Fibroblast of skin of right biceps (primary cell): Measurements from ENCODE around the gene SLC10A4.
"Not testable (repeated sequence)": the region's sequence is repeated elsewhere in the genome, so short reads cannot be mapped to it uniquely, and the experiment has no call there.

Source experiments
- DNase-seq: peaks from one replicate; pipeline ENCODE4 v3.0.0-alpha.2; 2013

The SLC10A4 gene

GRCh38 chr4:48483006-48483776 lies at the start of gene SLC10A4:
Gene SLC10A4 (plus strand): TSS chr4:48483343. CDS start chr4:48483562, 219 bp downstream.
- DNase-seq = no peak

- DNase-seq = no peak
Measured at GRCh38 chr4:48436318-48436717, 46.8 kb upstream of the SLC10A4 start.

GRCh38 chr4:48439988-48440387 lies 43.2 kb upstream of the SLC10A4 start:
- DNase-seq = no peak

GRCh38 chr4:48440914-48441313 lies 42.2 kb upstream of the SLC10A4 start:
- DNase-seq = not testable (repeated sequence)

GRCh38 chr4:48445704-48446103 lies 37.4 kb upstream of the SLC10A4 start:
- DNase-seq = peak; percentile 9

- DNase-seq = no peak
Measured at GRCh38 chr4:48446642-48447041, 36.5 kb upstream of the SLC10A4 start.

- no peak for DNase-seq
Measured at GRCh38 chr4:48449151-48449550, 34.0 kb upstream of the SLC10A4 start.

- no peak for DNase-seq
Measured at GRCh38 chr4:48450740-48451139, 32.4 kb upstream of the SLC10A4 start.

- DNase-seq = not testable (repeated sequence)
Measured at GRCh38 chr4:48451656-48452055, 31.5 kb upstream of the SLC10A4 start.

GRCh38 chr4:48454591-48454990 lies 28.6 kb upstream of the SLC10A4 start:
- no peak for DNase-seq

- no peak for DNase-seq
Measured at GRCh38 chr4:48461000-48461399, 22.1 kb upstream of the SLC10A4 start.

GRCh38 chr4:48462363-48462762 lies 20.8 kb upstream of the SLC10A4 start:
- peak; percentile 29 for DNase-seq

- no peak for DNase-seq
Measured at GRCh38 chr4:48467442-48467841, 15.7 kb upstream of the SLC10A4 start.

- DNase-seq = peak; percentile 23
Measured at GRCh38 chr4:48467891-48468290, 15.3 kb upstream of the SLC10A4 start.

- peak; percentile 10 for DNase-seq
Measured at GRCh38 chr4:48470137-48470536, 13.0 kb upstream of the SLC10A4 start.

- peak; percentile 32 for DNase-seq
Measured at GRCh38 chr4:48470570-48470969, 12.6 kb upstream of the SLC10A4 start.

GRCh38 chr4:48472794-48473193 lies 10.3 kb upstream of the SLC10A4 start:
- DNase-seq = no peak

GRCh38 chr4:48475770-48476169 lies 7.4 kb upstream of the SLC10A4 start:
- no peak for DNase-seq

- no peak for DNase-seq
Measured at GRCh38 chr4:48478273-48478672, 4.9 kb upstream of the SLC10A4 start.

- no peak for DNase-seq
Measured at GRCh38 chr4:48481581-48481980, 1.6 kb upstream of the SLC10A4 start.

GRCh38 chr4:48483777-48484493 lies 792 bp downstream of the SLC10A4 start:
- DNase-seq = no peak

- no peak for DNase-seq
Measured at GRCh38 chr4:48484494-48485168, 1.5 kb downstream of the SLC10A4 start.

- no peak for DNase-seq
Measured at GRCh38 chr4:48489683-48490011, 6.5 kb downstream of the SLC10A4 start.
